Neural cell (in vitro differentiated cells): ENCODE data around the gene CEP20.

Experiments
- EP300 ChIP-seq: fragments of 450-650 bp; conservative IDR thresholded peaks from 2 replicates; pipeline ENCODE4 v1.6.1; 2014; ENCODE audit warnings: antibody characterized with exemption, mild to moderate bottlenecking, moderate library complexity; ENCODE audit not compliant: poor library complexity, severe bottlenecking
- EZH2 ChIP-seq: fragments of 200-600, 300-800 bp; shearing (Covaris generic), sonication (generic); IDR thresholded peaks from 2 replicates; pipeline ENCODE4 v1.6.1; 2014; ENCODE audit warnings: antibody characterized with exemption, low read length, borderline replicate concordance, mild to moderate bottlenecking; ENCODE audit not compliant: insufficient read depth, poor library complexity, severe bottlenecking
- MXI1 ChIP-seq: fragments of 450-650 bp; conservative IDR thresholded peaks from 2 replicates; pipeline ENCODE4 v1.6.1; 2014; ENCODE audit warnings: antibody characterized with exemption, mild to moderate bottlenecking; ENCODE audit not compliant: poor library complexity, severe bottlenecking
- POLR2AphosphoS5 ChIP-seq: IDR thresholded peaks from 2 replicates; pipeline ENCODE4 v1.6.1; 2012
- RAD21 ChIP-seq: fragments of 450-650 bp; conservative IDR thresholded peaks from 2 replicates; pipeline ENCODE4 v1.6.1; 2014; ENCODE audit warnings: antibody characterized with exemption, mild to moderate bottlenecking, moderate library complexity
- SMC3 ChIP-seq: fragments of 450-650 bp; conservative IDR thresholded peaks from 2 replicates; pipeline ENCODE4 v1.6.1; 2014; ENCODE audit warnings: antibody characterized with exemption, mild to moderate bottlenecking, moderate library complexity; ENCODE audit not compliant: poor library complexity
- TAF1 ChIP-seq: IDR thresholded peaks from 2 replicates; pipeline ENCODE4 v1.6.1; 2012; ENCODE audit warnings: low read depth
- TF ChIP-seq, protein P1 (sequence below): fragments of 450-650 bp; IDR thresholded peaks from 2 replicates; pipeline ENCODE4 v1.5.1; 2014; ENCODE audit warnings: antibody characterized with exemption, mild to moderate bottlenecking, moderate library complexity; ENCODE audit not compliant: poor library complexity, severe bottlenecking
- TF ChIP-seq, protein P2 (sequence below): IDR thresholded peaks from 2 replicates; pipeline ENCODE4 v1.6.1; 2012; ENCODE audit warnings: borderline replicate concordance

DNA sequence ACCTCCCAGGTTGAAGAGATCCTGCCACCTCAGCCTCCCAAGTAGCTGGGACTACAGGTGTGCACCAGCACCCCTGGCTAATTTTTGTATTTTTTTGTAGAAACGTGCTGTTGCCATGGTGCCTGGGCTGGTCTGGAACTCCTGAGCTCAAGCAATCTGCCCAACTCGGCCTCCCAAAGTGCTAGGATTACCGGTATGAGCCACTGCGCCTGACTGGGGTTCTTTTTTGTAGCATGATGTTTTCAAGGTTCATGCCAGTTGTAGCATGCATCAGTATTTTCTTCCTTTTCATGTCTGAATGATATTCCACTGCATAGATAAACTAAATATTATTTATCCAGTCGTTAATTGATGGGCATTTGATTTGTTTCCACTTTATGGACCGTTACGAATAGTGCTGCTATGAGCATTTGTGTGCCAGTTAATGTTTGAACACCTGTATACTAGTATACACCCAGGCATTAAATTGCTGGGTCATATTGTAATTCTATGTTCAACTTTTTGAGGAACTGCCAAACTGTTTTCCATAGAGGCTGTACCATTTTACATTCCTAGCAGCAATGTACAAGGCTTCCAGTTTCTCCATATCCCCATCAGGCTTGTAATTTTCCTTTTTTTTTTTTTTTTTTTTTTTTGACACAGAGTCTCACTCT, 24.8 kb upstream of the CEP20 start:
- TF ChIP-seq, protein P1, sequence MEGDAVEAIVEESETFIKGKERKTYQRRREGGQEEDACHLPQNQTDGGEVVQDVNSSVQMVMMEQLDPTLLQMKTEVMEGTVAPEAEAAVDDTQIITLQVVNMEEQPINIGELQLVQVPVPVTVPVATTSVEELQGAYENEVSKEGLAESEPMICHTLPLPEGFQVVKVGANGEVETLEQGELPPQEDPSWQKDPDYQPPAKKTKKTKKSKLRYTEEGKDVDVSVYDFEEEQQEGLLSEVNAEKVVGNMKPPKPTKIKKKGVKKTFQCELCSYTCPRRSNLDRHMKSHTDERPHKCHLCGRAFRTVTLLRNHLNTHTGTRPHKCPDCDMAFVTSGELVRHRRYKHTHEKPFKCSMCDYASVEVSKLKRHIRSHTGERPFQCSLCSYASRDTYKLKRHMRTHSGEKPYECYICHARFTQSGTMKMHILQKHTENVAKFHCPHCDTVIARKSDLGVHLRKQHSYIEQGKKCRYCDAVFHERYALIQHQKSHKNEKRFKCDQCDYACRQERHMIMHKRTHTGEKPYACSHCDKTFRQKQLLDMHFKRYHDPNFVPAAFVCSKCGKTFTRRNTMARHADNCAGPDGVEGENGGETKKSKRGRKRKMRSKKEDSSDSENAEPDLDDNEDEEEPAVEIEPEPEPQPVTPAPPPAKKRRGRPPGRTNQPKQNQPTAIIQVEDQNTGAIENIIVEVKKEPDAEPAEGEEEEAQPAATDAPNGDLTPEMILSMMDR: no peak
- no peak for TF ChIP-seq POLR2AphosphoS5
- no peak for TF ChIP-seq MXI1
- TF ChIP-seq EP300: no peak
- TF ChIP-seq, protein P2, sequence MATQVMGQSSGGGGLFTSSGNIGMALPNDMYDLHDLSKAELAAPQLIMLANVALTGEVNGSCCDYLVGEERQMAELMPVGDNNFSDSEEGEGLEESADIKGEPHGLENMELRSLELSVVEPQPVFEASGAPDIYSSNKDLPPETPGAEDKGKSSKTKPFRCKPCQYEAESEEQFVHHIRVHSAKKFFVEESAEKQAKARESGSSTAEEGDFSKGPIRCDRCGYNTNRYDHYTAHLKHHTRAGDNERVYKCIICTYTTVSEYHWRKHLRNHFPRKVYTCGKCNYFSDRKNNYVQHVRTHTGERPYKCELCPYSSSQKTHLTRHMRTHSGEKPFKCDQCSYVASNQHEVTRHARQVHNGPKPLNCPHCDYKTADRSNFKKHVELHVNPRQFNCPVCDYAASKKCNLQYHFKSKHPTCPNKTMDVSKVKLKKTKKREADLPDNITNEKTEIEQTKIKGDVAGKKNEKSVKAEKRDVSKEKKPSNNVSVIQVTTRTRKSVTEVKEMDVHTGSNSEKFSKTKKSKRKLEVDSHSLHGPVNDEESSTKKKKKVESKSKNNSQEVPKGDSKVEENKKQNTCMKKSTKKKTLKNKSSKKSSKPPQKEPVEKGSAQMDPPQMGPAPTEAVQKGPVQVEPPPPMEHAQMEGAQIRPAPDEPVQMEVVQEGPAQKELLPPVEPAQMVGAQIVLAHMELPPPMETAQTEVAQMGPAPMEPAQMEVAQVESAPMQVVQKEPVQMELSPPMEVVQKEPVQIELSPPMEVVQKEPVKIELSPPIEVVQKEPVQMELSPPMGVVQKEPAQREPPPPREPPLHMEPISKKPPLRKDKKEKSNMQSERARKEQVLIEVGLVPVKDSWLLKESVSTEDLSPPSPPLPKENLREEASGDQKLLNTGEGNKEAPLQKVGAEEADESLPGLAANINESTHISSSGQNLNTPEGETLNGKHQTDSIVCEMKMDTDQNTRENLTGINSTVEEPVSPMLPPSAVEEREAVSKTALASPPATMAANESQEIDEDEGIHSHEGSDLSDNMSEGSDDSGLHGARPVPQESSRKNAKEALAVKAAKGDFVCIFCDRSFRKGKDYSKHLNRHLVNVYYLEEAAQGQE: no peak
- no peak for TF ChIP-seq EZH2
- TF ChIP-seq SMC3: no peak
- no peak for TF ChIP-seq RAD21
- no peak for TF ChIP-seq TAF1
